B cell (primary cell): Measurements from ENCODE around the gene FAM114A1. TPM values are rescaled to one million over a fixed set of nuclear protein-coding genes. Genes with fewer than 3 reads are reported as not detected.
A peak's percentile ranks its signal among the peaks of the same experiment; 100 is the strongest.

ENCODE experiments used
- ATAC-seq: fragments of 200-7000 bp; cut with Tn5 transposase; one replicate; pipeline ENCODE4 v1.10.0; 2021; ENCODE audit warnings: low read depth, mild to moderate bottlenecking, moderate number of reproducible peaks, moderate library complexity
- CTCF ChIA-PET: fragments of 350-600 bp; sonication (Branson Sonifier 250); formaldehyde crosslinking; loops from one replicate; lab custom pipeline; 2021; ENCODE audit warnings: antibody characterized with exemption, inconsistent platforms; lab: Charles Lee
- POLR2A ChIA-PET: fragments of 350-600 bp; sonication (Branson Sonifier 250); formaldehyde crosslinking; loops from one replicate; lab custom pipeline; 2021; ENCODE audit warnings: antibody characterized with exemption; lab: Charles Lee
- DNase-seq: peaks from one replicate; pipeline ENCODE4 v3.0.0; 2013
- H2AFZ ChIP-seq: 2 replicates; pipeline ENCODE4 v1.6.1; 2012; ENCODE audit warnings: mild to moderate bottlenecking, low read depth, low read length; ENCODE audit not compliant: insufficient read depth, poor library complexity, severe bottlenecking
- H3K27ac ChIP-seq, 2 donors: 1 replicate in 1 of 2; 2 replicates in 1 of 2; pipeline ENCODE4 v1.5.1; 2012 to 2013; ENCODE audit warnings: low read length in 2 of 2, mild to moderate bottlenecking in 2 of 2, moderate library complexity in 1 of 2
- H3K27me3 ChIP-seq, 4 experiments: fragments of 200-600 bp in 1 of 4; sonication (generic) in 1 of 4; replicated peaks in 1 of 4; 1 replicate in 2 of 4; 2 replicates in 2 of 4; pipeline versions ENCODE4 v1.6.1 to v1.7.0; 2013 to 2016; ENCODE audit warnings: low read length in 3 of 4, mild to moderate bottlenecking in 2 of 4, mixed read lengths in 1 of 4, moderate library complexity in 1 of 4; ENCODE audit not compliant: insufficient read depth in 4 of 4, control insufficient read depth in 3 of 4; ENCODE audit errors: control extremely low read depth in 1 of 4
- H3K36me3 ChIP-seq, 2 experiments: replicated peaks in 1 of 2; 1 replicate in 1 of 2; 2 replicates in 1 of 2; pipeline versions ENCODE4 v1.6.1 to v1.7.1; 2013; ENCODE audit warnings: low read length in 1 of 2; ENCODE audit not compliant: insufficient read depth in 2 of 2, control insufficient read depth in 1 of 2; ENCODE audit errors: control extremely low read depth in 1 of 2, extremely low read depth in 1 of 2
- H3K4me1 ChIP-seq, 2 donors: fragments of 200-600 bp in 1 of 2; sonication (generic) in 1 of 2; 1 replicate in 1 of 2; 2 replicates in 1 of 2; pipeline versions ENCODE4 v1.5.1 to v1.6.1; 2013 to 2017; ENCODE audit warnings: low read length in 2 of 2; ENCODE audit not compliant: control insufficient read depth in 2 of 2, insufficient read depth in 2 of 2
- H3K4me2 ChIP-seq: replicated peaks from 2 replicates; pipeline ENCODE3; 2012; ENCODE audit warnings: mild to moderate bottlenecking, low read depth, low read length; ENCODE audit not compliant: poor library complexity, severe bottlenecking
- H3K4me3 ChIP-seq, 5 experiments: fragments of 200-600 bp in 1 of 5; sonication (generic) in 1 of 5; 1 replicate in 3 of 5; 2 replicates in 2 of 5; pipeline versions ENCODE4 v1.5.1 to v1.7.0; 2011 to 2016; ENCODE audit warnings: low read length in 4 of 5, mild to moderate bottlenecking in 4 of 5, low read depth in 2 of 5, control low read depth in 1 of 5, moderate library complexity in 1 of 5; ENCODE audit not compliant: insufficient read depth in 1 of 5; ENCODE audit errors: control extremely low read depth in 1 of 5, extremely low read depth in 1 of 5
- H3K79me2 ChIP-seq: fragments of 200-600 bp; sonication (generic); one replicate; pipeline ENCODE4 v1.6.0; 2016; ENCODE audit warnings: low read length; ENCODE audit not compliant: control insufficient read depth, insufficient read depth
- H3K9ac ChIP-seq: fragments of 200-600 bp; sonication (generic); 2 replicates; pipeline ENCODE4 v1.6.1; 2017; ENCODE audit warnings: mild to moderate bottlenecking, low read length, moderate library complexity
- H3K9me3 ChIP-seq, 3 donors: one replicate each; pipeline versions ENCODE4 v1.6.1 to v1.7.1; 2013; ENCODE audit warnings: low read length in 2 of 3; ENCODE audit not compliant: control insufficient read depth in 2 of 3, insufficient read depth in 1 of 3; ENCODE audit errors: control extremely low read depth in 1 of 3
- H4K20me1 ChIP-seq: 2 replicates; pipeline ENCODE4 v1.6.0; 2012; ENCODE audit warnings: mild to moderate bottlenecking, low read length; ENCODE audit not compliant: insufficient read depth, control insufficient read depth, poor library complexity, severe bottlenecking
- H3K27ac Mint-ChIP-seq: one replicate; pipeline ENCODE4 v1.8.0; 2021; ENCODE audit warnings: mixed read lengths
- H3K27me3 Mint-ChIP-seq: one replicate; pipeline ENCODE4 v1.8.0; 2021; ENCODE audit warnings: mixed read lengths
- H3K4me1 Mint-ChIP-seq: one replicate; pipeline ENCODE4 v1.8.0; 2021; ENCODE audit warnings: mixed read lengths
- H3K4me3 Mint-ChIP-seq: one replicate; pipeline ENCODE4 v1.8.0; 2021; ENCODE audit warnings: mixed read lengths
- H3K9me3 Mint-ChIP-seq: one replicate; pipeline ENCODE4 v1.8.0; 2022; ENCODE audit warnings: mixed read lengths; ENCODE audit not compliant: insufficient read depth
- CTCF ChIP-seq: fragments of 200-600 bp; IDR thresholded peaks from one replicate; pipeline ENCODE4 v1.8.0; 2022; ENCODE audit warnings: antibody characterized with exemption, mild to moderate bottlenecking
- EZH2 ChIP-seq: IDR thresholded peaks from 2 replicates; pipeline ENCODE4 v1.6.1; 2012; ENCODE audit warnings: borderline replicate concordance, low read depth, mild to moderate bottlenecking, moderate library complexity, low read length; ENCODE audit not compliant: insufficient read depth, poor library complexity, severe bottlenecking
- WGBS: methylation state at CpG from one replicate; pipeline ENCODE4 v1.1.5; 2013; ENCODE audit warnings: missing lambda C conversion rate; ENCODE audit not compliant: insufficient coverage; 5-methylcytosine and 5-hydroxymethylcytosine counted together
- intact Hi-C: fragments of 100-400 bp; cut with micrococcal nuclease; formaldehyde crosslinking; loops from one replicate; pipeline ENCODE4 v1.10.0; 2022
- polyA plus RNA-seq: library from polyadenylated mRNA; depleted of rRNA; stranded (reverse); fragments of >200 nt; gene quantifications from 2 replicates; pipeline ENCODE4 v1.2.3, GENCODE V29; 2012
- total RNA-seq, 2 donors: library from RNA; stranded (reverse); fragments of 120-200 nt in 1 of 2; gene quantifications; 1 replicate in 1 of 2; 2 replicates in 1 of 2; pipeline versions ENCODE4 v1.2.3 to v1.2.4, GENCODE V29; 2013 to 2022

FAM114A1 gene
- total and polyA plus RNA-seq, 2 donors (not counting 1 experiment from before 2014, with no cell fraction given) = 0.30 to 2.9 TPM

- Histone ChIP-seq H2AFZ (no peak overlapping the region), H3K4me1 (peaks cover 10 to 12% of the 10 kb centered on the region in 2 donors), H3K4me2 (no peak overlapping the region), H3K4me3 (no peak overlapping the region), H4K20me1 (no peaks in the 10 kb centered on the region), H3K27me3 (no peaks in the 10 kb centered on the region), H3K36me3 (no peaks in the 10 kb centered on the region), H3K9ac (no peak overlapping the region), H3K79me2 (no peaks in the 10 kb centered on the region), H3K9me3 (no peaks in the 10 kb centered on the region), H3K27ac (no peak overlapping the region)
- ATAC-seq (no peak), DNase-seq (no peak)
- no peaks in the 10 kb centered on the region for H3K27me3 Mint-ChIP-seq
- intact Hi-C loops = no loop called here
- no peak overlapping the region for H3K27ac Mint-ChIP-seq
- H3K9me3 Mint-ChIP-seq = no peaks in the 10 kb centered on the region
- peak overlapping the region; percentile 24 for H3K4me3 Mint-ChIP-seq
- 100% methylated on average over 1 of the region's 2 CpGs for WGBS
- TF ChIP-seq EZH2 = no peak
- no peak for TF ChIP-seq CTCF
- ChIA-PET POLR2A (no interaction called here), CTCF (interaction anchor here (3.5 kb wide), 2 partner anchors 9 to 109 kb away, joined by 13 to 16 read pairs; no protein-coding TSS in a partner anchor)
- peaks cover 11% of the 10 kb centered on the region for H3K4me1 Mint-ChIP-seq
Measured at GRCh38 chr4:38869511-38869910, 1.9 kb downstream of the FAM114A1 start.

- H3K4me3 Mint-ChIP-seq = no peak overlapping the region
- TF ChIP-seq EZH2 = no peak
- no peak for TF ChIP-seq CTCF
Measured at GRCh38 chr4:38870098-38870808, 2.6 kb downstream of the FAM114A1 start.

More at GRCh38 chr4:38870098-38870808, 2.6 kb downstream of the FAM114A1 start:
- ChIA-PET CTCF (interaction anchor here (0.7 to 3.5 kb wide), 4 partner anchors 10 to 690 kb away, joined by 3 to 16 read pairs (median 10); no protein-coding TSS in a partner anchor), POLR2A (no interaction called here)
- Histone ChIP-seq H3K79me2 (no peaks in the 10 kb centered on the region), H3K27ac (no peak overlapping the region), H3K4me3 (no peak overlapping the region), H4K20me1 (no peaks in the 10 kb centered on the region), H3K4me1 (peaks cover 10 to 12% of the 10 kb centered on the region in 2 donors), H3K36me3 (no peaks in the 10 kb centered on the region), H3K9me3 (no peaks in the 10 kb centered on the region), H3K27me3 (no peaks in the 10 kb centered on the region), H2AFZ (no peak overlapping the region), H3K4me2 (no peak overlapping the region), H3K9ac (no peak overlapping the region)
- ATAC-seq (no peak), DNase-seq (no peak)
- intact Hi-C loops = no loop called here
- Mint-ChIP-seq H3K9me3 (no peaks in the 10 kb centered on the region), H3K27me3 (no peaks in the 10 kb centered on the region), H3K4me1 (peaks cover 11% of the 10 kb centered on the region), H3K27ac (no peak overlapping the region)
- 81% methylated on average over 4 of the region's 7 CpGs for WGBS
